Ishikawa (cell line): ENCODE results near the gene EVI5.

Experiments used
- CEBPB ChIP-seq: IDR thresholded peaks from 2 replicates; pipeline ENCODE4 v1.6.1; 2012
- CREB1 ChIP-seq: IDR thresholded peaks from 2 replicates; pipeline ENCODE4 v1.6.1; 2012; ENCODE audit warnings: low read depth
- EGR1 ChIP-seq: IDR thresholded peaks from 2 replicates; pipeline ENCODE4 v1.6.1; 2012
- EP300 ChIP-seq: IDR thresholded peaks from 2 replicates; pipeline ENCODE4 v1.6.1; 2012; ENCODE audit warnings: borderline replicate concordance
- FOXM1 ChIP-seq: IDR thresholded peaks from 2 replicates; pipeline ENCODE4 v1.6.1; 2012; ENCODE audit warnings: low read depth, borderline replicate concordance
- MAX ChIP-seq: IDR thresholded peaks from 2 replicates; pipeline ENCODE4 v1.6.1; 2012
- NFIC ChIP-seq: IDR thresholded peaks from 2 replicates; pipeline ENCODE4 v1.6.1; 2012
- RAD21 ChIP-seq: IDR thresholded peaks from 2 replicates; pipeline ENCODE4 v1.6.1; 2012; ENCODE audit warnings: low read depth
- TAF1 ChIP-seq: IDR thresholded peaks from 2 replicates; pipeline ENCODE4 v1.6.1; 2012; ENCODE audit warnings: low read depth, mild to moderate bottlenecking
- TCF12 ChIP-seq: IDR thresholded peaks from 2 replicates; pipeline ENCODE4 v1.6.1; 2012; ENCODE audit warnings: low read depth
- TEAD4 ChIP-seq: IDR thresholded peaks from 2 replicates; pipeline ENCODE4 v1.6.1; 2012
- USF1 ChIP-seq: IDR thresholded peaks from 2 replicates; pipeline ENCODE4 v1.6.1; 2012
- YY1 ChIP-seq: IDR thresholded peaks from 2 replicates; pipeline ENCODE4 v1.6.1; 2012; ENCODE audit warnings: low read depth
- ZBTB7A ChIP-seq: IDR thresholded peaks from 2 replicates; pipeline ENCODE4 v1.6.1; 2012; ENCODE audit warnings: low read depth
- TF ChIP-seq, protein P1 (sequence below): IDR thresholded peaks from 2 replicates; pipeline ENCODE4 v1.6.1; 2012; ENCODE audit warnings: low read depth, mild to moderate bottlenecking

EVI5 gene

GRCh38 chr1:92494485-92495141, 290.3 kb downstream of the EVI5 start:
- TF ChIP-seq USF1 (no peak), ZBTB7A (no peak)

DNA sequence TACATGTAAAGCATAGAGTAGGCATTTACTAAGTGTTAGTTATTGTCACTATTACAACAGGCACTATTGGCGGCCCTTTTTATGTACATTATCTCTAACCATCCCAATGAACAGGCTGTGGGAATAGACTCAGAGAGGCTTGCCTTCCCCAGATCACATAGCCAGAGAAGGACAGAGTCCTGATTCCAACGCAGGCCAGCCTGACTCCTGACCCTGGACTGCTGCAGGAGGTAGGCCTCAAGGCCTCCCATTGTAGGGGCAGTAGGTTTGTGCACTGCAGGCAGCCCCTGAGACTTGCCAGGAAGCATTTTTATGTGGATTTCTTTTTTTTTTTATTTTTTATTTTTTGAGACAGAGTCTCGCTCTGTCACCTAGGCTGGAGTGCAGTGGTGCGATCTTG, 291.8 kb downstream of the EVI5 start:
- TF ChIP-seq TEAD4 (no peak), RAD21 (no peak)

GRCh38 chr1:92488832-92489231, 296.1 kb downstream of the EVI5 start:
- TF ChIP-seq CREB1 (no peak), ZBTB7A (no peak), MAX (no peak), CEBPB (no peak), TAF1 (no peak), NFIC (no peak), TEAD4 (no peak), EP300 (no peak), TCF12 (no peak)

DNA sequence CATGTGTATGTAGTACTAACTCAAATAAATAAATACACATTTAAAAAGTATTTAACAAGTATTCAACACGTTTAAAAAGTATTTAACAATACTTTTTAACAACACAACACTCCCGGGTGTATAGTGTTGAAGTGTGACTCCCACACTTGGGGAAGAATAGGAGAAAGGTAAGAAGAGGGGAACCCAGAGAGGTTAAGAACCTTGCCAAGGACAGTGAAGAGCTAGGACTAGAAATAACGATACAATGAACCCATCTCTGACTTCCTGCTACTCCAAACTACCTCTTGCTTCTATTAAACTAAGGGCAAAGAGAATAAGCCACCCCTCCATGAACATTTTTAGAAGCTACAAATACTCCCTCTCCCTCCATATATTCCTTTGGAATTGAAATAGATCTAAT, 296.5 kb downstream of the EVI5 start:
- TF ChIP-seq USF1, result no peak
- no peak for TF ChIP-seq CEBPB
- no peak for TF ChIP-seq ZBTB7A
- no peak for TF ChIP-seq NFIC
- no peak for TF ChIP-seq CREB1
- TF ChIP-seq, protein P1, sequence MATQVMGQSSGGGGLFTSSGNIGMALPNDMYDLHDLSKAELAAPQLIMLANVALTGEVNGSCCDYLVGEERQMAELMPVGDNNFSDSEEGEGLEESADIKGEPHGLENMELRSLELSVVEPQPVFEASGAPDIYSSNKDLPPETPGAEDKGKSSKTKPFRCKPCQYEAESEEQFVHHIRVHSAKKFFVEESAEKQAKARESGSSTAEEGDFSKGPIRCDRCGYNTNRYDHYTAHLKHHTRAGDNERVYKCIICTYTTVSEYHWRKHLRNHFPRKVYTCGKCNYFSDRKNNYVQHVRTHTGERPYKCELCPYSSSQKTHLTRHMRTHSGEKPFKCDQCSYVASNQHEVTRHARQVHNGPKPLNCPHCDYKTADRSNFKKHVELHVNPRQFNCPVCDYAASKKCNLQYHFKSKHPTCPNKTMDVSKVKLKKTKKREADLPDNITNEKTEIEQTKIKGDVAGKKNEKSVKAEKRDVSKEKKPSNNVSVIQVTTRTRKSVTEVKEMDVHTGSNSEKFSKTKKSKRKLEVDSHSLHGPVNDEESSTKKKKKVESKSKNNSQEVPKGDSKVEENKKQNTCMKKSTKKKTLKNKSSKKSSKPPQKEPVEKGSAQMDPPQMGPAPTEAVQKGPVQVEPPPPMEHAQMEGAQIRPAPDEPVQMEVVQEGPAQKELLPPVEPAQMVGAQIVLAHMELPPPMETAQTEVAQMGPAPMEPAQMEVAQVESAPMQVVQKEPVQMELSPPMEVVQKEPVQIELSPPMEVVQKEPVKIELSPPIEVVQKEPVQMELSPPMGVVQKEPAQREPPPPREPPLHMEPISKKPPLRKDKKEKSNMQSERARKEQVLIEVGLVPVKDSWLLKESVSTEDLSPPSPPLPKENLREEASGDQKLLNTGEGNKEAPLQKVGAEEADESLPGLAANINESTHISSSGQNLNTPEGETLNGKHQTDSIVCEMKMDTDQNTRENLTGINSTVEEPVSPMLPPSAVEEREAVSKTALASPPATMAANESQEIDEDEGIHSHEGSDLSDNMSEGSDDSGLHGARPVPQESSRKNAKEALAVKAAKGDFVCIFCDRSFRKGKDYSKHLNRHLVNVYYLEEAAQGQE, result no peak
- TF ChIP-seq YY1, result no peak
- no peak for TF ChIP-seq EGR1
- TF ChIP-seq FOXM1, result no peak
- TF ChIP-seq TAF1, result no peak
- TF ChIP-seq MAX, result no peak
- TF ChIP-seq EP300, result no peak
- no peak for TF ChIP-seq RAD21
- TF ChIP-seq TCF12, result no peak
- no peak for TF ChIP-seq TEAD4

DNA sequence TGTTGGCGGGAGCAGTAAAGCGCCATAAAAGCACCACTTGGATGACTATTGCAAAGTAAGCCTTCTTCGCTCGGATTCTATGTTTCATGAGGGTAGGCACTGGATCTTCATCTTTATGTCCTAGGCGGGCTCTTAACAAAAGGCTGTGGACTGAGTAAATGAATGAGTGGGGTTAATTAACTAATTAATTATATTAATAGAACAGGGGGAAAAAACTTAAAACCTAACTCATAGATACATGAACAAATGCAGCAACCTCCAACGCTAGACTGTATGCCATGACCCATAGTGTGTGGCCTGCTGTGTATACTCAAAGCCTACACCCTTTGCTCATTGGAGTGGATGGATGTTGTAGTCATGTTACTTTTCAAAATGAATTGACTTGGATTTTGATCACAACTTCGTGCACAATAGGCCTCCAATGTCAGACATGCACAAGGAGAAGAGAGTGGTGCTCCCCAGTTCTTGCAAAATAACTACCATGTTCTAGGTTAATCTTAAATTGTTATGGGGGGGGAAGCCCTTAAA, 297.8 kb downstream of the EVI5 start:
- no peak for TF ChIP-seq MAX
- TF ChIP-seq EP300, result no peak
- no peak for TF ChIP-seq FOXM1
- no peak for TF ChIP-seq USF1
- TF ChIP-seq NFIC, result no peak
- TF ChIP-seq EGR1, result no peak
- no peak for TF ChIP-seq RAD21

GRCh38 chr1:92486251-92487077, 298.4 kb downstream of the EVI5 start, which contains the start of gene GFI1:
GFI1 (minus strand) TSS chr1:92486925; CDS start chr1:92483487, 3,438 bp downstream.
- TF ChIP-seq RAD21 (no peak), MAX (no peak), EGR1 (no peak), EP300 (no peak), CEBPB (no peak), FOXM1 (no peak), NFIC (no peak), TAF1 (no peak)
